ENCODE data around the gene CDH18. TPM values are rescaled to one million over a fixed set of nuclear protein-coding genes. Genes with fewer than 3 reads are reported as not detected.
A peak's percentile ranks its signal among the peaks of the same experiment; 100 is the strongest.

Gene CDH18, protein sequence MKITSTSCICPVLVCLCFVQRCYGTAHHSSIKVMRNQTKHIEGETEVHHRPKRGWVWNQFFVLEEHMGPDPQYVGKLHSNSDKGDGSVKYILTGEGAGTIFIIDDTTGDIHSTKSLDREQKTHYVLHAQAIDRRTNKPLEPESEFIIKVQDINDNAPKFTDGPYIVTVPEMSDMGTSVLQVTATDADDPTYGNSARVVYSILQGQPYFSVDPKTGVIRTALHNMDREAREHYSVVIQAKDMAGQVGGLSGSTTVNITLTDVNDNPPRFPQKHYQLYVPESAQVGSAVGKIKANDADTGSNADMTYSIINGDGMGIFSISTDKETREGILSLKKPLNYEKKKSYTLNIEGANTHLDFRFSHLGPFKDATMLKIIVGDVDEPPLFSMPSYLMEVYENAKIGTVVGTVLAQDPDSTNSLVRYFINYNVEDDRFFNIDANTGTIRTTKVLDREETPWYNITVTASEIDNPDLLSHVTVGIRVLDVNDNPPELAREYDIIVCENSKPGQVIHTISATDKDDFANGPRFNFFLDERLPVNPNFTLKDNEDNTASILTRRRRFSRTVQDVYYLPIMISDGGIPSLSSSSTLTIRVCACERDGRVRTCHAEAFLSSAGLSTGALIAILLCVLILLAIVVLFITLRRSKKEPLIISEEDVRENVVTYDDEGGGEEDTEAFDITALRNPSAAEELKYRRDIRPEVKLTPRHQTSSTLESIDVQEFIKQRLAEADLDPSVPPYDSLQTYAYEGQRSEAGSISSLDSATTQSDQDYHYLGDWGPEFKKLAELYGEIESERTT
- total RNA-seq (2014; rRNA removed) = 0.15 TPM in 1 of 2 replicates, not detected in the other
- Bru-seq, nascent RNA = percentile 2 among the genes with signal in this experiment
- percentile 0 among the genes with signal in this experiment for BruChase-seq, experiment 1, labeled RNA remaining after a 6-hour chase
- BruChase-seq, experiment 2, labeled RNA remaining after a 2-hour chase = percentile 2 among the genes with signal in this experiment
- long read RNA-seq = 0 reads

- Histone ChIP-seq H3K4me2 (ENCODE audit: low read length) (peak within 1 kb of the TSS; percentile 84), H3K27me3 (ENCODE audit: low read length) (no peaks in the 10 kb centered on the region), H2AFZ (ENCODE audit: low read length) (peak within 1 kb of the TSS; percentile 82), H3K4me1 (ENCODE audit: insufficient read depth, low read length) (peaks cover 3% of the 10 kb centered on the region; the same call in 1 of the 2 replicates), H3K79me2 (ENCODE audit: low read length) (no peaks in the 10 kb centered on the region), H3K36me3 (ENCODE audit: low read depth, low read length) (no peaks in the 10 kb centered on the region), H3K9me2 (replicated peaks; ENCODE audit: low read length) (no peaks in the 10 kb centered on the region), H3K4me3 (ENCODE audit: low read length) (peak within 1 kb of the TSS; percentile 64), H3F3A (ENCODE audit: low read length, unreplicated experiment) (no peaks in the 10 kb centered on the region), H3K9ac (ENCODE audit: low read length) (no peak within 1 kb of the TSS), H4K20me1 (ENCODE audit: low read length) (no peaks in the 10 kb centered on the region), H3K9me3 (ENCODE audit: low read length) (no peaks in the 10 kb centered on the region), H3K27ac (ENCODE audit: low read length) (no peak within 1 kb of the TSS)
- intact Hi-C loops (cut with micrococcal nuclease) = no loop called here
- POLR2A ChIA-PET (ENCODE audit: unreplicated experiment) = no interaction called here
- BruUV-seq (replicated peaks) = no TSS peak
- CTCF ChIA-PET = no interaction called here
- DNase-seq = peak; percentile 44
- TF ChIP-seq, protein P1, sequence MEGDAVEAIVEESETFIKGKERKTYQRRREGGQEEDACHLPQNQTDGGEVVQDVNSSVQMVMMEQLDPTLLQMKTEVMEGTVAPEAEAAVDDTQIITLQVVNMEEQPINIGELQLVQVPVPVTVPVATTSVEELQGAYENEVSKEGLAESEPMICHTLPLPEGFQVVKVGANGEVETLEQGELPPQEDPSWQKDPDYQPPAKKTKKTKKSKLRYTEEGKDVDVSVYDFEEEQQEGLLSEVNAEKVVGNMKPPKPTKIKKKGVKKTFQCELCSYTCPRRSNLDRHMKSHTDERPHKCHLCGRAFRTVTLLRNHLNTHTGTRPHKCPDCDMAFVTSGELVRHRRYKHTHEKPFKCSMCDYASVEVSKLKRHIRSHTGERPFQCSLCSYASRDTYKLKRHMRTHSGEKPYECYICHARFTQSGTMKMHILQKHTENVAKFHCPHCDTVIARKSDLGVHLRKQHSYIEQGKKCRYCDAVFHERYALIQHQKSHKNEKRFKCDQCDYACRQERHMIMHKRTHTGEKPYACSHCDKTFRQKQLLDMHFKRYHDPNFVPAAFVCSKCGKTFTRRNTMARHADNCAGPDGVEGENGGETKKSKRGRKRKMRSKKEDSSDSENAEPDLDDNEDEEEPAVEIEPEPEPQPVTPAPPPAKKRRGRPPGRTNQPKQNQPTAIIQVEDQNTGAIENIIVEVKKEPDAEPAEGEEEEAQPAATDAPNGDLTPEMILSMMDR (conservative IDR thresholded peaks at IDR 0.05; ENCODE audit: low read depth, low read length) = no peak
- TF ChIP-seq EZH2 (IDR thresholded peaks at IDR 0.05; ENCODE audit: low read length, unreplicated experiment) = no peak
- no peak for TF ChIP-seq EZH2phosphoT487 (IDR thresholded peaks at IDR 0.05; ENCODE audit: borderline replicate concordance, low read length)
- peak; percentile 100 for ATAC-seq
Measured at GRCh38 chr5:19987612-19988361, at the start of gene CDH18. Gene CDH18 (minus strand): TSS chr5:19988200. CDS start chr5:19838986, 149,214 bp downstream.

DNA sequence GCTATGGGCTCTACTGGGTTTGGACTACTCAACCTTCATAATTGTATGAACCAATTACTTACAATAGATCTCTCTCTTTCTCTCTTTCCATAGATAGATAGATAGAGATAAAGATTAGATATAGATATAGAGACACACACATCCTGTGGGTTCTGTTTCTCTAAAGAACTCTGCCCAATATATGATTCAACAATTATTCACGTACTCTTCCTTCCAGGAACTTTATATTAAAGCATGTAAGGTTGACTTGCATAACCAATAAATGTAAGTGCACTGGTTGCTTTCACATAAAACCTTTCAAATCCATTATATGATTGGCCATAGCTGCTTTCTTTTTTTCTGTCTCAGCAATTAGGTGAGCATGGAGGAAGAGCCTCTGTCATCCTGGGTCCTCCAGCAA, 46.7 kb upstream of the CDH18 start:
- BruUV-seq (replicated peaks) = no TSS peak

More for the DNA sequence above, 46.7 kb upstream of the CDH18 start:
- H3K9ac ChIP-seq (ENCODE audit: low read length) = no peak overlapping the region
- H2AFZ ChIP-seq (ENCODE audit: low read length) = no peak overlapping the region
- peaks cover 5% of the 10 kb centered on the region; the same call in 1 of the 2 replicates for H3K4me1 ChIP-seq (ENCODE audit: insufficient read depth, low read length)
- H3K4me2 ChIP-seq (ENCODE audit: low read length) = no peak overlapping the region
- TF ChIP-seq, protein P1 (conservative IDR thresholded peaks at IDR 0.05; ENCODE audit: low read depth, low read length) = no peak
- TF ChIP-seq EZH2 (IDR thresholded peaks at IDR 0.05; ENCODE audit: low read length, unreplicated experiment) = no peak
- no peak for TF ChIP-seq EZH2phosphoT487 (IDR thresholded peaks at IDR 0.05; ENCODE audit: borderline replicate concordance, low read length)
- DNase-seq (peak; percentile 61), ATAC-seq (peak; percentile 56)
- intact Hi-C loops (cut with micrococcal nuclease) = no loop called here
- no peaks in the 10 kb centered on the region for H3K9me2 ChIP-seq (replicated peaks; ENCODE audit: low read length)
- H3K36me3 ChIP-seq (ENCODE audit: low read depth, low read length) = no peaks in the 10 kb centered on the region
- H3K4me3 ChIP-seq (ENCODE audit: low read length) = no peak overlapping the region
- H3F3A ChIP-seq (ENCODE audit: low read length, unreplicated experiment) = no peaks in the 10 kb centered on the region
- no peak overlapping the region for H3K27ac ChIP-seq (ENCODE audit: low read length)
- POLR2A ChIA-PET (ENCODE audit: unreplicated experiment) = no interaction called here
- H4K20me1 ChIP-seq (ENCODE audit: low read length) = no peaks in the 10 kb centered on the region
- H3K79me2 ChIP-seq (ENCODE audit: low read length) = no peaks in the 10 kb centered on the region
- CTCF ChIA-PET = no interaction called here
- no peaks in the 10 kb centered on the region for H3K27me3 ChIP-seq (ENCODE audit: low read length)
- no peaks in the 10 kb centered on the region for H3K9me3 ChIP-seq (ENCODE audit: low read length)
